Fibroblast of gingiva (primary cell): ENCODE results near the gene ELL.
"Not testable (repeated sequence)": the region's sequence is repeated elsewhere in the genome, so short reads cannot be mapped to it uniquely, and the experiment has no call there.

Experiments
- DNase-seq: peaks from one replicate; pipeline ENCODE4 v3.0.0-alpha.2; 2011; ENCODE audit warnings: low read depth

ELL gene

GRCh38 chr19:18531485-18531884, 9.6 kb upstream of the ELL start:
- no peak for DNase-seq

GRCh38 chr19:18529782-18530181, 7.9 kb upstream of the ELL start:
- DNase-seq = no peak

- DNase-seq = no peak
These were observed 4.4 kb upstream of the ELL start for GRCh38 chr19:18526316-18526715.

- no peak for DNase-seq
These were observed 2.0 kb upstream of the ELL start for GRCh38 chr19:18523841-18524240.

- not testable (repeated sequence) for DNase-seq
These were observed 1.1 kb upstream of the ELL start for GRCh38 chr19:18522862-18523440.

- peak; percentile 100 for DNase-seq
These were observed 423 bp upstream of the ELL start for GRCh38 chr19:18522124-18522861.

- no peak for DNase-seq
These were observed 800 bp downstream of the ELL start for GRCh38 chr19:18520848-18521691.

GRCh38 chr19:18519962-18520847, 1.7 kb downstream of the ELL start:
- DNase-seq = peak; percentile 79

GRCh38 chr19:18518639-18519038, 3.2 kb downstream of the ELL start:
- no peak for DNase-seq

GRCh38 chr19:18517606-18518005, 4.3 kb downstream of the ELL start:
- no peak for DNase-seq

- no peak for DNase-seq
These were observed 5.9 kb downstream of the ELL start for GRCh38 chr19:18515959-18516358.

GRCh38 chr19:18514800-18515682, 6.8 kb downstream of the ELL start:
- peak; percentile 71 for DNase-seq

GRCh38 chr19:18513868-18514267, 8.0 kb downstream of the ELL start:
- DNase-seq = no peak

- no peak for DNase-seq
These were observed 11.7 kb downstream of the ELL start for GRCh38 chr19:18510216-18510615.

GRCh38 chr19:18508585-18508984, 13.3 kb downstream of the ELL start:
- no peak for DNase-seq

- no peak for DNase-seq
These were observed 14.0 kb downstream of the ELL start for GRCh38 chr19:18507727-18508440.

- no peak for DNase-seq
These were observed 14.7 kb downstream of the ELL start for GRCh38 chr19:18507021-18507726.

- DNase-seq = no peak
These were observed 15.6 kb downstream of the ELL start for GRCh38 chr19:18506101-18506930.
